Measurements from ENCODE around the gene C12orf76.

The C12orf76 gene, protein sequence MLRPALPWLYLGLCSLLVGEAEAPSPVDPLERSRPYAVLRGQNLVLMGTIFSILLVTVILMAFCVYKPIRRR

GRCh38 chr12:110048242-110049027 is at the start of gene C12orf76:
TSS of gene C12orf76 (minus strand) at chr12:110048522. CDS start at chr12:110048495, 27 bp downstream.
- no peak for TF ChIP-seq CTCF (conservative IDR thresholded peaks at IDR 0.05; ENCODE audit: low read depth, low read length)
- peak within 1 kb of the TSS; percentile 75 for H2AFZ ChIP-seq (ENCODE audit: low read depth)
- peak within 1 kb of the TSS; percentile 25; the same call in 1 of the 2 replicates for H3K9ac ChIP-seq
- H3K4me1 ChIP-seq (ENCODE audit: low read depth, poor library complexity, severe bottlenecking) = peaks cover 4% of the 10 kb centered on the region
- H4K20me1 ChIP-seq (ENCODE audit: insufficient read depth) = no peaks in the 10 kb centered on the region
- no peaks in the 10 kb centered on the region for H3K36me3 ChIP-seq (ENCODE audit: insufficient read depth)
- H3K79me2 ChIP-seq (ENCODE audit: insufficient read depth, low read depth) = no peaks in the 10 kb centered on the region
- H3K4me2 ChIP-seq = peak within 1 kb of the TSS; percentile 64
- no peaks in the 10 kb centered on the region for H3K27me3 ChIP-seq (ENCODE audit: insufficient read depth, low read depth)
- H3K27ac ChIP-seq = no peak within 1 kb of the TSS
- H3K4me3 ChIP-seq (IDR thresholded peaks at IDR 0.05; ENCODE audit: insufficient read depth, low read depth, low read length) = no peak within 1 kb of the TSS

GRCh38 chr12:110093631-110094311 is 45.4 kb upstream of the C12orf76 start:
- TF ChIP-seq CTCF (conservative IDR thresholded peaks at IDR 0.05; ENCODE audit: low read depth, low read length) = no peak
- H3K79me2 ChIP-seq (ENCODE audit: insufficient read depth, low read depth) = no peaks in the 10 kb centered on the region
- H3K27me3 ChIP-seq (ENCODE audit: insufficient read depth, low read depth) = no peaks in the 10 kb centered on the region
- no peaks in the 10 kb centered on the region for H3K4me1 ChIP-seq (ENCODE audit: low read depth, poor library complexity, severe bottlenecking)
- no peak overlapping the region for H2AFZ ChIP-seq (ENCODE audit: low read depth)
- H3K4me2 ChIP-seq = no peak overlapping the region
- no peak overlapping the region for H3K4me3 ChIP-seq (IDR thresholded peaks at IDR 0.05; ENCODE audit: insufficient read depth, low read depth, low read length)
- no peak overlapping the region for H3K9ac ChIP-seq
- H4K20me1 ChIP-seq (ENCODE audit: insufficient read depth) = no peaks in the 10 kb centered on the region
- no peaks in the 10 kb centered on the region for H3K36me3 ChIP-seq (ENCODE audit: insufficient read depth)
- H3K27ac ChIP-seq = no peak overlapping the region

GRCh38 chr12:110091136-110091711 is 42.9 kb upstream of the C12orf76 start:
- TF ChIP-seq CTCF (conservative IDR thresholded peaks at IDR 0.05; ENCODE audit: low read depth, low read length) = no peak
- Histone ChIP-seq H4K20me1 (ENCODE audit: insufficient read depth) (no peaks in the 10 kb centered on the region), H3K27me3 (ENCODE audit: insufficient read depth, low read depth) (no peaks in the 10 kb centered on the region), H3K79me2 (ENCODE audit: insufficient read depth, low read depth) (no peaks in the 10 kb centered on the region), H3K36me3 (ENCODE audit: insufficient read depth) (no peaks in the 10 kb centered on the region), H3K4me2 (no peak overlapping the region), H2AFZ (ENCODE audit: low read depth) (no peak overlapping the region), H3K27ac (no peak overlapping the region), H3K4me3 (IDR thresholded peaks at IDR 0.05; ENCODE audit: insufficient read depth, low read depth, low read length) (no peak overlapping the region), H3K9ac (no peak overlapping the region), H3K4me1 (ENCODE audit: low read depth, poor library complexity, severe bottlenecking) (no peaks in the 10 kb centered on the region)

GRCh38 chr12:110090266-110091135 is 42.2 kb upstream of the C12orf76 start:
- no peaks in the 10 kb centered on the region for H3K79me2 ChIP-seq (ENCODE audit: insufficient read depth, low read depth)
- H4K20me1 ChIP-seq (ENCODE audit: insufficient read depth) = no peaks in the 10 kb centered on the region
- H3K4me3 ChIP-seq (IDR thresholded peaks at IDR 0.05; ENCODE audit: insufficient read depth, low read depth, low read length) = no peak overlapping the region
- H3K36me3 ChIP-seq (ENCODE audit: insufficient read depth) = no peaks in the 10 kb centered on the region
- H3K9ac ChIP-seq = no peak overlapping the region
- no peak overlapping the region for H2AFZ ChIP-seq (ENCODE audit: low read depth)
- H3K4me1 ChIP-seq (ENCODE audit: low read depth, poor library complexity, severe bottlenecking) = no peaks in the 10 kb centered on the region
- TF ChIP-seq CTCF (conservative IDR thresholded peaks at IDR 0.05; ENCODE audit: low read depth, low read length) = no peak
- no peak overlapping the region for H3K4me2 ChIP-seq
- H3K27me3 ChIP-seq (ENCODE audit: insufficient read depth, low read depth) = no peaks in the 10 kb centered on the region
- no peak overlapping the region for H3K27ac ChIP-seq
